ENCODE results near the gene CDH15. TPM values are rescaled to one million over a fixed set of nuclear protein-coding genes. Genes with fewer than 3 reads are reported as not detected.

Gene CDH15
- total and polyA plus RNA-seq, 2 experiments from 2014 or later, result 0.06 TPM; not detected in 1

DNA sequence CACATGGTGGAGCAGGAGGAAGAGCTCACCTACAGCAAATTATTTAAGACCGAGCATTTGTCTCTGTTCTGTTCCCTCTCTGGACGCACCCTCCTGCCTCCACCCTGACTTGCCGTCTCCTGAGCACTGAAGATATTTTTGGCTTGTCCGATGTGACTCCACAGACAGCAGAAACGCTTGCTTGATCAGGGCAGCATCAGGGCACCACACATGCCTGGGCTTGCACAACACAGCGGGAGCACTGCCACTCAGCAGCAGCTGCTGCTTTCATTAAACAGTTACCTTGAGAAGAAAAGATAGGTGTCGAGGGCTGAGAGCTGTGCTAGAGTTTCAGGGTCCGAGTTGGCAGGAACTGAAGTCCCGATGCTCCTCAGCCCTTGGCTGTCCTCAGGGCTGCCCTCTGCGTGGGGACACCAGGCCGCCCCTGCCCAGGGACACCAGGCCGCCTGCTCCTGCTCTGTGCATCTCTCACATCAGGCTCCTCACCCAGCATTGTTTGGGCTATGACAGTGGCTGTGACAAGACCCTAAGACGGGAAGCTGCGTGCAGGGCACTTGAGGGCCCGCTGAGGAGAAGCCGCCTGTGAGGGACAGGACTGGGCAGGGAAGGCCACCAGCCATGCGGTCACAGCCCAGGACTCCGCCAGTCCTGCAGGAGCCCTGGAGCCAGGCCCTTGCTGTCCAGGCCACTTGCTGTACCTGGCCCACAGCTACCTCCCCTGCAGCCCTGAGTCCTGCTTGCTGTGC lies 21.3 kb upstream of the CDH15 start:
- WGBS, 2 experiments (ENCODE audit: low coverage in 1 of 2, low lambda C conversion rate in 2 of 2, missing lambda C conversion rate in 2 of 2), result 96 to 98% methylated on average over 17 to 18 of the region's 18 CpGs
- Histone ChIP-seq H4K20me1 (ENCODE audit: insufficient read depth) (no peaks in the 10 kb centered on the region), H3K9ac (no peak overlapping the region), H3K27me3 (replicated peaks; ENCODE audit: insufficient read depth) (no peaks in the 10 kb centered on the region), H2AFZ (no peak overlapping the region), H3K4me2 (ENCODE audit: unreplicated experiment) (no peak overlapping the region), H3K79me2 (ENCODE audit: insufficient read depth) (no peaks in the 10 kb centered on the region), H3K27ac (no peak overlapping the region), H3K9me3 (ENCODE audit: low read depth) (no peaks in the 10 kb centered on the region), H3K4me3 (no peak overlapping the region), H3K4me1 (ENCODE audit: insufficient read depth) (peaks cover 7% of the 10 kb centered on the region), H3K36me3 (ENCODE audit: low read depth) (no peaks in the 10 kb centered on the region), H3F3A (ENCODE audit: insufficient read depth) (no peaks in the 10 kb centered on the region), H3K9me2 (ENCODE audit: insufficient read depth) (no peaks in the 10 kb centered on the region)
- no peak for DNase-seq
- TF ChIP-seq EZH2phosphoT487 (IDR thresholded peaks at IDR 0.05; ENCODE audit: insufficient read depth, low read depth) (no peak), EZH2 (IDR thresholded peaks at IDR 0.05; ENCODE audit: insufficient read depth, poor library complexity, severe bottlenecking) (no peak)
- in situ Hi-C loops (cut with MboI), result no loop called here

DNA sequence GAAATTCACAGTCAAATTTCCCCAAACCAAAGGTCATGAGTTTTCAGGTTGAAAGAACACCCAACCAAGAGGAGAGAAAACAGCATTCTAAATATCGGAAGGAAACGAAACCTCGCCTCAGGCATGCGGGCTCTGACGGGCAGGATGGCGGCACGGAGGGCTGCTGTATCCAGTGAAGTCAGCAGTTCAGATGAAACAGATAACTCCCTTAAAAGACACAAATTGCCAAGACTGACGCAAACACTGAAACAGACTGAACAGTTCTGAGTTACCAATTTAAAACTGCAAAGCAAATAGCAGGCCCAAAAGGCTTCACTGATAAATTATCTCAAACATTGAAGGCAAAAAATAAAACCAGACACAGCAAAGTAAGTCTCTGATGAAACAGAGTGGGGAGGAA lies 20.6 kb upstream of the CDH15 start:
- WGBS, 2 experiments (ENCODE audit: low coverage in 1 of 2, low lambda C conversion rate in 2 of 2, missing lambda C conversion rate in 2 of 2), result 95 to 97% methylated on average over 8 of the region's 8 CpGs
- no peak overlapping the region for H3K4me3 ChIP-seq
- no peaks in the 10 kb centered on the region for H3K27me3 ChIP-seq (replicated peaks; ENCODE audit: insufficient read depth)
- H2AFZ ChIP-seq, result no peak overlapping the region
- H4K20me1 ChIP-seq (ENCODE audit: insufficient read depth), result no peaks in the 10 kb centered on the region
- H3K4me1 ChIP-seq (ENCODE audit: insufficient read depth), result peaks cover 12% of the 10 kb centered on the region
- TF ChIP-seq EZH2 (IDR thresholded peaks at IDR 0.05; ENCODE audit: insufficient read depth, poor library complexity, severe bottlenecking) (no peak), EZH2phosphoT487 (IDR thresholded peaks at IDR 0.05; ENCODE audit: insufficient read depth, low read depth) (no peak)
- no peaks in the 10 kb centered on the region for H3K9me3 ChIP-seq (ENCODE audit: low read depth)
- no peak overlapping the region for H3K9ac ChIP-seq
- H3K4me2 ChIP-seq (ENCODE audit: unreplicated experiment), result no peak overlapping the region
- H3F3A ChIP-seq (ENCODE audit: insufficient read depth), result peaks cover 5% of the 10 kb centered on the region; the same call in 1 of the 2 replicates
- H3K9me2 ChIP-seq (ENCODE audit: insufficient read depth), result no peaks in the 10 kb centered on the region
- in situ Hi-C loops (cut with MboI), result no loop called here
- H3K36me3 ChIP-seq (ENCODE audit: low read depth), result no peaks in the 10 kb centered on the region
- no peak overlapping the region for H3K27ac ChIP-seq
- no peaks in the 10 kb centered on the region for H3K79me2 ChIP-seq (ENCODE audit: insufficient read depth)
- no peak for DNase-seq

DNA sequence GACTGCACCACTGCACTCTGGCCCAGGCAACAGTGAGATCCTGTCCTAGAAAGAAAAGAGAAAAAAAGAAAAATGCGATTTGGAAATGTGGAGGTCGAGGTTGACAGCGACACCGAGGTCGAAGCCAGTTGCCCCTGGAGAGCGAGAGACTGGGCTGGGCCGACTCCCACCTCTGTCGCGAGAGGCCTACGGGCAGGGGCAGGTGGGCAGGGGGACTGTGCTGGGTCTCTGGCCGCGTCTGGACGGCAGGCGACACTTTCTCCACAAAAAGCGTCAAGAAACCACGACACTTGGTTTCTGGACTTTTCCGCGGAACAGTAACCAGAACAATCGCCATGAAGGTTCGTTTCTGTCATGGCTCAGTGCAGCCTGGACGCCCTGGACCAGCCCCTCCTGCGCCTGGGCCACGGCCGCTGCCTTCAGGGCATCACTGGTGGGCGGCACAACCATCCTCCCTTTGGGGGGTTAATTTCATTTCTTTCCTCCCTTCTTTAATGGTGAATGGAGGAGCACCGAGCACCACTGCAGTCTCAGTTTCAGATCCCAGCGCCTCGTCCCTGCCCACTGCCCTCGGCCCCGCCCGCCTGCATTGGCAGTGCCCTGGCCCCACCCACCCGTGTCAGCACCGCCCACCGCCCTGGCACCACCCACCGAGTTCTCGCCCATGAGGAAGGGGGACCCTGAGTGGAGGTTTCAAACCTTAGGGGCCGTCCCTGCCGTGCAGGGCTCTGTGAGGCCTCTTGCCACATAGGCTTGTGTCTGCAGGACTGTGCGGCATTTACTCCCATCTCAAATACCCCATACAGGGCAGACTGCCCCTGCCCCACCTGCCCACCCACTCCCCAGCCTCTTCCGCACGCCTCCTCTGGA lies 18.5 kb upstream of the CDH15 start:
- DNase-seq, result no peak
- peaks cover 12% of the 10 kb centered on the region for H3K4me1 ChIP-seq (ENCODE audit: insufficient read depth)
- H3K27me3 ChIP-seq (replicated peaks; ENCODE audit: insufficient read depth), result no peaks in the 10 kb centered on the region
- TF ChIP-seq EZH2phosphoT487 (IDR thresholded peaks at IDR 0.05; ENCODE audit: insufficient read depth, low read depth), result no peak
- TF ChIP-seq EZH2 (IDR thresholded peaks at IDR 0.05; ENCODE audit: insufficient read depth, poor library complexity, severe bottlenecking), result no peak
- H4K20me1 ChIP-seq (ENCODE audit: insufficient read depth), result no peaks in the 10 kb centered on the region
- peaks cover 13% of the 10 kb centered on the region for H3F3A ChIP-seq (ENCODE audit: insufficient read depth)
- H3K9me3 ChIP-seq (ENCODE audit: low read depth), result no peaks in the 10 kb centered on the region
- 88 to 91% methylated on average over 29 to 41 of the region's 41 CpGs for WGBS, 2 experiments (ENCODE audit: low coverage in 1 of 2, low lambda C conversion rate in 2 of 2, missing lambda C conversion rate in 2 of 2)
- no peak overlapping the region for H3K4me2 ChIP-seq (ENCODE audit: unreplicated experiment)
- no peak overlapping the region for H3K27ac ChIP-seq
- no peaks in the 10 kb centered on the region for H3K9me2 ChIP-seq (ENCODE audit: insufficient read depth)
- no peak overlapping the region for H3K9ac ChIP-seq
- no peak overlapping the region for H2AFZ ChIP-seq
- in situ Hi-C loops (cut with MboI), result no loop called here
- H3K79me2 ChIP-seq (ENCODE audit: insufficient read depth), result no peaks in the 10 kb centered on the region
- no peaks in the 10 kb centered on the region for H3K36me3 ChIP-seq (ENCODE audit: low read depth)
- no peak overlapping the region for H3K4me3 ChIP-seq

DNA sequence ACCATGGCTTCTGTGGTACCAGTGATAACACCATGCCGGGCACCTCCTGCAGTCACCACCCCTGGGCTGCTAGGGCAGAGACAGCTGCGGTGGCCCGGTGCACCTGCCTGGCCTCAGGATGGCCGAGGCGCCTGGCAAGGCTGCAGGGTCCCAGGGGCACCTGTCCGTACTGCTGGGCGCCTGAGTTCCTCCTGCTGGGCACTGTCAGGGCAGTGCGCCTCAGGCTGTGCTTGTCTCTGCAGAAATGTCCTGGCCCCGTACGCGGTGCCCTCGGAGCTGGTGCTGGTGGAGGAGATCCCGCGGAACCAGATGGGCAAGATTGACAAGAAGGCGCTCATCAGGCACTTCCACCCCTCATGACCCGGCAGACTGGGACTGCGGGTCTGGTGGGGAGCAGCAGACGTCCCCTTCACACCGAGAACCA lies 17.7 kb upstream of the CDH15 start:
- H3K9me3 ChIP-seq (ENCODE audit: low read depth), result no peaks in the 10 kb centered on the region
- no peak for DNase-seq
- H3K9me2 ChIP-seq (ENCODE audit: insufficient read depth), result no peaks in the 10 kb centered on the region
- no peaks in the 10 kb centered on the region for H3K27me3 ChIP-seq (replicated peaks; ENCODE audit: insufficient read depth)
- H3K4me2 ChIP-seq (ENCODE audit: unreplicated experiment), result no peak overlapping the region
- no peaks in the 10 kb centered on the region for H4K20me1 ChIP-seq (ENCODE audit: insufficient read depth)
- in situ Hi-C loops (cut with MboI), result no loop called here
- no peak overlapping the region for H2AFZ ChIP-seq
- H3K9ac ChIP-seq, result no peak overlapping the region
- H3K4me3 ChIP-seq, result no peak overlapping the region
- H3K79me2 ChIP-seq (ENCODE audit: insufficient read depth), result no peaks in the 10 kb centered on the region
- TF ChIP-seq EZH2 (IDR thresholded peaks at IDR 0.05; ENCODE audit: insufficient read depth, poor library complexity, severe bottlenecking) (no peak), EZH2phosphoT487 (IDR thresholded peaks at IDR 0.05; ENCODE audit: insufficient read depth, low read depth) (no peak)
- peaks cover 20% of the 10 kb centered on the region for H3F3A ChIP-seq (ENCODE audit: insufficient read depth)
- WGBS, 2 experiments (ENCODE audit: low coverage in 1 of 2, low lambda C conversion rate in 2 of 2, missing lambda C conversion rate in 2 of 2), result 85 to 88% methylated on average over 19 of the region's 19 CpGs
- no peaks in the 10 kb centered on the region for H3K36me3 ChIP-seq (ENCODE audit: low read depth)
- peaks cover 12% of the 10 kb centered on the region for H3K4me1 ChIP-seq (ENCODE audit: insufficient read depth)
- no peak overlapping the region for H3K27ac ChIP-seq
